Mesendoderm (in vitro differentiated cells): Measurements from ENCODE around the gene ITCH.
"Not testable (repeated sequence)": the region's sequence is repeated elsewhere in the genome, so short reads cannot be mapped to it uniquely, and the experiment has no call there.

ENCODE experiments used
- DNase-seq: peaks from one replicate; pipeline ENCODE4 v3.0.0; 2013
- H2AK5ac ChIP-seq: 2 replicates; pipeline ENCODE4 v1.6.1; 2013; ENCODE audit warnings: low read length, inconsistent platforms
- H2BK120ac ChIP-seq: 2 replicates; pipeline ENCODE4 v1.6.1; 2013; ENCODE audit warnings: low read depth, mild to moderate bottlenecking, low read length, moderate library complexity, mixed read lengths
- H2BK15ac ChIP-seq: replicated peaks from 2 replicates; pipeline ENCODE4 v1.6.1; 2013; ENCODE audit warnings: low read depth, mild to moderate bottlenecking, moderate library complexity
- H2BK5ac ChIP-seq: 2 replicates; pipeline ENCODE4 v1.6.1; 2013; ENCODE audit warnings: low read length, inconsistent platforms
- H3K18ac ChIP-seq: 2 replicates; pipeline ENCODE4 v1.6.1; 2013; ENCODE audit warnings: mild to moderate bottlenecking, low read length, mixed read lengths
- H3K23ac ChIP-seq: one replicate; pipeline ENCODE4 v1.6.1; 2013; ENCODE audit warnings: low read length
- H3K27ac ChIP-seq: 2 replicates; pipeline ENCODE4 v1.5.1; 2013; ENCODE audit warnings: low read depth, mild to moderate bottlenecking, inconsistent platforms, low read length, moderate library complexity
- H3K27me3 ChIP-seq: 2 replicates; pipeline ENCODE4 v1.6.1; 2013; ENCODE audit warnings: low read length, control low read depth, mild to moderate bottlenecking, inconsistent platforms; ENCODE audit not compliant: insufficient read depth, poor library complexity
- H3K36me3 ChIP-seq: 2 replicates; pipeline ENCODE4 v1.6.1; 2013; ENCODE audit warnings: low read length, inconsistent platforms; ENCODE audit not compliant: control insufficient read depth, insufficient read depth
- H3K4ac ChIP-seq: one replicate; pipeline ENCODE4 v1.6.1; 2013; ENCODE audit warnings: low read depth, mild to moderate bottlenecking, low read length, moderate library complexity
- H3K4me1 ChIP-seq: 2 replicates; pipeline ENCODE4 v1.6.1; 2013; ENCODE audit warnings: low read depth, low read length, inconsistent platforms; ENCODE audit not compliant: control insufficient read depth
- H3K4me2 ChIP-seq: 2 replicates; pipeline ENCODE4 v1.6.1; 2013; ENCODE audit warnings: low read length
- H3K4me3 ChIP-seq: 2 replicates; pipeline ENCODE4 v1.5.1; 2013; ENCODE audit warnings: mild to moderate bottlenecking, low read length
- H3K56ac ChIP-seq: one replicate; pipeline ENCODE4 v1.6.1; 2013; ENCODE audit warnings: low read length
- H3K79me1 ChIP-seq: 2 replicates; pipeline ENCODE4 v1.6.1; 2013; ENCODE audit warnings: low read length, inconsistent platforms
- H3K79me2 ChIP-seq: 2 replicates; pipeline ENCODE4 v1.6.1; 2013; ENCODE audit warnings: mild to moderate bottlenecking, low read length; ENCODE audit not compliant: control insufficient read depth, insufficient read depth
- H3K9ac ChIP-seq: 2 replicates; pipeline ENCODE4 v1.6.1; 2013; ENCODE audit warnings: low read length, inconsistent platforms
- H4K5ac ChIP-seq: one replicate; pipeline ENCODE4 v1.6.1; 2013; ENCODE audit warnings: low read length
- H4K8ac ChIP-seq: one replicate; pipeline ENCODE4 v1.6.1; 2013; ENCODE audit warnings: low read depth, mild to moderate bottlenecking, control low read depth, low read length, moderate library complexity
- WGBS: extraction: QIAGEN DNeasy Blood & Tissue Kit; methylation state at CpG from one replicate; pipeline ENCODE4 v1.1.7; 2013; ENCODE audit warnings: low lambda C conversion rate, missing lambda C conversion rate; ENCODE audit not compliant: insufficient coverage; ENCODE audit errors: extremely low coverage; 5-methylcytosine and 5-hydroxymethylcytosine counted together

ITCH gene

GRCh38 chr20:34382877-34383455 lies 19.9 kb downstream of the ITCH start:
- H3K23ac ChIP-seq, H2BK5ac ChIP-seq, H3K4ac ChIP-seq, H2BK120ac ChIP-seq, H3K27ac ChIP-seq, H3K79me1 ChIP-seq, H3K27me3 ChIP-seq, H3K4me1 ChIP-seq, H3K56ac ChIP-seq, H3K36me3 ChIP-seq, DNase-seq, H3K9ac ChIP-seq, H4K5ac ChIP-seq, H2BK15ac ChIP-seq, H3K4me2 ChIP-seq, H2AK5ac ChIP-seq, H3K18ac ChIP-seq, H4K8ac ChIP-seq, H3K4me3 ChIP-seq: not testable (repeated sequence)
- WGBS, result no CpG with 5 or more reads among the region's 14 CpGs
- H3K79me2 ChIP-seq, result peaks cover 23% of the 10 kb centered on the region

- H3K23ac ChIP-seq, result no peak overlapping the region
- no peaks in the 10 kb centered on the region for H3K27me3 ChIP-seq
- H2BK120ac ChIP-seq, result no peak overlapping the region
- no peak overlapping the region for H3K27ac ChIP-seq
- H3K79me1 ChIP-seq, result peaks cover 4% of the 10 kb centered on the region
- H3K4me1 ChIP-seq, result no peaks in the 10 kb centered on the region
- DNase-seq, result no peak
- H3K4me3 ChIP-seq, result no peak overlapping the region
- H3K4ac ChIP-seq, result no peak overlapping the region
- no peak overlapping the region for H3K9ac ChIP-seq
- WGBS, result no CpG with 5 or more reads among the region's 1 CpG
- no peak overlapping the region for H3K4me2 ChIP-seq
- no peak overlapping the region for H4K8ac ChIP-seq
- H2BK5ac ChIP-seq, result no peak overlapping the region
- H3K36me3 ChIP-seq, result no peaks in the 10 kb centered on the region
- H2BK15ac ChIP-seq, result no peak overlapping the region
- H3K18ac ChIP-seq, result no peak overlapping the region
- H3K79me2 ChIP-seq, result peaks cover 23% of the 10 kb centered on the region
- no peak overlapping the region for H3K56ac ChIP-seq
- no peak overlapping the region for H2AK5ac ChIP-seq
- H4K5ac ChIP-seq, result no peak overlapping the region
Observed at GRCh38 chr20:34385464-34385863, 22.4 kb downstream of the ITCH start.

- Histone ChIP-seq H3K9ac (no peak overlapping the region), H4K8ac (no peak overlapping the region), H3K27me3 (no peaks in the 10 kb centered on the region), H2AK5ac (no peak overlapping the region), H3K36me3 (no peaks in the 10 kb centered on the region), H3K4me3 (no peak overlapping the region), H4K5ac (no peak overlapping the region), H3K18ac (no peak overlapping the region), H3K4me1 (no peaks in the 10 kb centered on the region), H2BK5ac (no peak overlapping the region), H2BK120ac (no peak overlapping the region), H3K79me2 (peaks cover 20% of the 10 kb centered on the region), H3K4me2 (no peak overlapping the region), H3K56ac (no peak overlapping the region), H2BK15ac (no peak overlapping the region), H3K79me1 (peaks cover 4% of the 10 kb centered on the region), H3K23ac (no peak overlapping the region), H3K27ac (no peak overlapping the region), H3K4ac (no peak overlapping the region)
- WGBS, result no CpG with 5 or more reads among the region's 3 CpGs
- DNase-seq, result no peak
Observed at GRCh38 chr20:34388000-34388399, 24.9 kb downstream of the ITCH start.

GRCh38 chr20:34388678-34389077 lies 25.6 kb downstream of the ITCH start:
- WGBS, result no CpG with 5 or more reads among the region's 2 CpGs
- H3K18ac ChIP-seq, result no peak overlapping the region
- no peak overlapping the region for H3K56ac ChIP-seq
- no peak overlapping the region for H3K4me3 ChIP-seq
- H3K23ac ChIP-seq, result no peak overlapping the region
- no peak overlapping the region for H2BK120ac ChIP-seq
- no peak overlapping the region for H2BK5ac ChIP-seq
- peaks cover 7% of the 10 kb centered on the region for H3K79me1 ChIP-seq
- no peak overlapping the region for H3K4ac ChIP-seq
- no peak overlapping the region for H3K4me2 ChIP-seq
- no peak overlapping the region for H3K9ac ChIP-seq
- H3K27me3 ChIP-seq, result no peaks in the 10 kb centered on the region
- H3K4me1 ChIP-seq, result no peaks in the 10 kb centered on the region
- DNase-seq, result no peak
- H4K8ac ChIP-seq, result no peak overlapping the region
- H3K79me2 ChIP-seq, result peaks cover 24% of the 10 kb centered on the region
- no peak overlapping the region for H3K27ac ChIP-seq
- no peak overlapping the region for H2AK5ac ChIP-seq
- H4K5ac ChIP-seq, result no peak overlapping the region
- no peaks in the 10 kb centered on the region for H3K36me3 ChIP-seq
- H2BK15ac ChIP-seq, result no peak overlapping the region

- no peak overlapping the region for H2BK15ac ChIP-seq
Observed at GRCh38 chr20:34389206-34389953, 26.3 kb downstream of the ITCH start.

More at GRCh38 chr20:34389206-34389953, 26.3 kb downstream of the ITCH start:
- Histone ChIP-seq H3K4ac (no peak overlapping the region), H3K18ac (peak overlapping the region; percentile 51), H3K56ac (no peak overlapping the region), H4K8ac (no peak overlapping the region), H3K23ac (no peak overlapping the region), H2BK120ac (no peak overlapping the region), H3K9ac (no peak overlapping the region), H3K36me3 (no peaks in the 10 kb centered on the region), H3K27me3 (no peaks in the 10 kb centered on the region), H3K4me3 (no peak overlapping the region), H3K79me2 (peaks cover 24% of the 10 kb centered on the region), H2AK5ac (no peak overlapping the region), H3K4me2 (no peak overlapping the region), H3K4me1 (no peaks in the 10 kb centered on the region), H2BK5ac (no peak overlapping the region), H3K27ac (no peak overlapping the region), H4K5ac (no peak overlapping the region), H3K79me1 (peaks cover 8% of the 10 kb centered on the region)
- no CpG with 5 or more reads among the region's 2 CpGs for WGBS
- no peak for DNase-seq
